Raji (cell line): Measurements from ENCODE around the gene HOXB3.

Experiments
- POLR2A ChIP-seq: IDR thresholded peaks from 2 replicates; pipeline ENCODE4 v1.6.1; 2011; ENCODE audit warnings: low read depth, low read length, control low read depth; ENCODE audit not compliant: insufficient read depth

The HOXB3 gene

DNA sequence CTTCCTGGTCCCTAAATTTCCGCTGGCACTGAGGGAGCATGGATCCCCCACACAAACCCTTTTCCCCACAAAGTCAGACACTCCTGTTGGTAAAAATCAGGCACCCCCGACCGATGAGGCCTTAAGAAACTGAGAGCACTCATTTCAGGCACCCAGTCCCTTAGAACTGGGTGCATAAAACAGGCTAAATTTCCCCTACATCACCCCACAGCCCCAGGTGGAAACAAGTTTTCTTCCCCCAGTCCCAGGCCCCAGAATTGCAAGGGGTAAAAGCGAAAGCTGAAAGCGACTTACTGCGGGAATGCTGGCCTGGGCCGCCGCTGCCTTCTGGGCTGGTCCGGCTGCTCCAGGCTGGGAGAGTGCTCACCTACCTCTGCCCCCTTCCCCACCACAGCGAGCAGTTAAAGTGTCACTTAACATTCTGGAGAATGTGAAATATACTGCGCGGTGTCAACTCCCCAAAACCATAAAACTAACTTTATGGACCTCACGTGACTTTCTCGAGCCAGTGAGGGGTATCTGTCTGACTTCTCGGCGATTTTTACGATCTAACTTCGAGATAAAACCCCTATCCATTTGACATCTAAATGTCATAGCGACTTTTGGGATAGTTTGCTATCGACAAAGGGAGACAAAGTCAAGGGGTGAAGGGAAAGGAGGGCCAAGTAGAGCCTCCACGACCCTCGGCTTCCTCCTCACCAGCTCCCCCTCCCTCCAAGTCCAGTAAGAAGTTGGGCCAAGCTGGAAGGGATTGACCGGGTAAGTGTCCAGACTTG, at the start of gene HOXB3:
Gene HOXB3, minus strand, starts transcription at position 411 of the 776 bp plus-strand sequence. CDS start 37,767 bp downstream, outside the sequence.
- no peak for TF ChIP-seq POLR2A

DNA sequence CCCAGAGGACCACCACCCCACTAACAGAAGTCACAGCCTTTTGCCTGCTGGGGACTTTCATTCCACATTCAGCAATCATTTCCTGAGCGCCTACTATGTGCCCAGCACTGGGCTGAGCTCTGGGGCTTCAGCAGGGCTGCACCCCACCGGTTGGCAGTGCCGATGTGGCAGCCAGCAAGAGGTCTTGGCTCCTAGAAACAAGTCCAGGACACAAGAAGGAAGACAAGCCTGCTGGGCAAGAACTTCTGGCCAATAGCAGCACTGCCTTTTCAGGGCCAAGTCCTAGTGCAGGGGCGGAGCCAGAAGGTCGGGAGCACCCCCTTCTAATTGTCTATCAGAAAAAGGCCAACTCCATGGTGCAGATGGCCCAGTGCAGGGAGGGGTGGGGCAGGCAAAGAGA, 49.1 kb upstream of the HOXB3 start:
- no peak for TF ChIP-seq POLR2A

DNA sequence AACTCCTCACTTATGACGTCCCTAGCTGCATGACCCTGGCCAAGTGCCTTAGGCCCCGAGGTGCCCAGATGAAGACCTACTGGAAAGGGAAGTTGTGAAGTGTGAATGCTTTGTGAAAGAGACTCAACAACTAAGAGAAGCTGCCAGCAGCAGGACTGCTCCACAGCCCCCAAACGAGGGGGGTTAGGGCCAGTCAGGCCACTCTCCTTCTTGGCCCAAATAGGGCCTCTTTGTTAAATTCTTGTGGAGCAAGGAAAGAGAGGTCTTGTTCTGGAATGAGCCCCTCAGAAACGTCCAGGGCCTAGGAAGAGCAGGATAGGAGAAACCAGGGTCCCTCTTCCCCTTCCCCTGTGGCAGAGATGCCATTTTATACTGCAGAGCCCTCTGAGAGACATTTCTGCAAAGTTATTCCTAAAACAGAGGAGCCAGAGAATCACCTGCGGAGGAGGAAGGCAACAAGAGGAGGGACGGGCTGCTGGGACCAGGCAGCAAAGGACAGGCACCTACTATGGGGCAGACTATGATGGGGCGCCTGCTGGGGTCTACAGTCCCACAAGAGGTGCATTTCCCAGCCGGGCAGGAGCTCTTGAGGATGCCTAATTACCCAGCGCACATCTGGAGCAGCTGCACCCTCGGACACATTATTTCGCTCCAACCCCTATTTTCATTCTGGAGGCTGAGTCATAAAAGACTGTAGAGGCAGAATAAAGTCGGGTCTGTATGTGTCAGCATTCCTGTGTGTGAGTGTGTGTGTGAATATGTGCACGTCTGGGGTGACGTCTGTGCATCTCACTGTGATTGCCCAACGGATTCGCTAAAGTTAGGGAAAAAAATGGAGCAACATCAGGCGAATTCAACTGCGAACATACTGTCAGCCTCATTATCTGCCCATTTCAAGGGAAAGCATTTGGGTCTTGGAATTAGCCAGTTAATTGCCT, 47.6 kb upstream of the HOXB3 start:
- no peak for TF ChIP-seq POLR2A

DNA sequence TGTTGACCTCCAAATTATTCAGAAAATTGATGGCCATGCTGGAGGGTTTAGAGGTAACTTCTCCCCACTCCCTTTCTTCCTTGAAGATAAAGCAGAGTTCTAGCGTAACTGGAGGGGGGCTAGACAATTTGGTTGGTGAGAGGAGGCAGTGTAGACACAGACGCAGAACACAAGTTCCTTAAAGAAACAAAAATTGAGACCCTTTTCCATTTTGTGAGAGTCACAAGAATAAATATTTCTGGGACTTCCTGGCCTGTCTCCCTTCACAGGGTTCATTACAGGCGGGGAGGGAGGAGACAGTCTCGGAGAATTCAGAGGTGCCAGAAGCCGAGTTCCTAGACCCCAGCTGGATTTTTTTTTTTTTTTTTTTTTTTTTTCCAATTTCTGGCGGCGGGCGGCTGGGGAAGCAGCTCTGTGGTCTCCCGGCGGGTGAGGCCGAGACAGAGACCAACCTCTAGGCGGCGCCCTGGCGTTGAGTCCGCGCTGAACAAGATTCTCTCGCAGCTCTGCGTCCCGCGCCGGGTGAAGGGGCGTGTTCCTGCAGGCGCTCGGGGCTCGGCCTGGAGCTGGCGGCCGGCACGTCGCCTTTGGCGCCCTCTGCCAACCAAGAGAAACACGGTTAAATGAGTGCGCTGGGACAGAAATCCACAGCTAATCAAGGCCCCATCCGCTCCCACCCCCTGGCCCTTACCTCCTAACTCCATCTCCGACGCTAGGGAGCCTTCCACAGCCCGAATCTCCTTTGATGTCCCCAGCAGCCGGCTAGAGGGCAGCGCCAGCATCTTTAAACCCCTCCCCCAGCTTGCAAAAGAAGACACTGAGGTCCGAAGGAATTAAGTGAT, 46.4 kb upstream of the HOXB3 start:
- TF ChIP-seq POLR2A, result no peak

DNA sequence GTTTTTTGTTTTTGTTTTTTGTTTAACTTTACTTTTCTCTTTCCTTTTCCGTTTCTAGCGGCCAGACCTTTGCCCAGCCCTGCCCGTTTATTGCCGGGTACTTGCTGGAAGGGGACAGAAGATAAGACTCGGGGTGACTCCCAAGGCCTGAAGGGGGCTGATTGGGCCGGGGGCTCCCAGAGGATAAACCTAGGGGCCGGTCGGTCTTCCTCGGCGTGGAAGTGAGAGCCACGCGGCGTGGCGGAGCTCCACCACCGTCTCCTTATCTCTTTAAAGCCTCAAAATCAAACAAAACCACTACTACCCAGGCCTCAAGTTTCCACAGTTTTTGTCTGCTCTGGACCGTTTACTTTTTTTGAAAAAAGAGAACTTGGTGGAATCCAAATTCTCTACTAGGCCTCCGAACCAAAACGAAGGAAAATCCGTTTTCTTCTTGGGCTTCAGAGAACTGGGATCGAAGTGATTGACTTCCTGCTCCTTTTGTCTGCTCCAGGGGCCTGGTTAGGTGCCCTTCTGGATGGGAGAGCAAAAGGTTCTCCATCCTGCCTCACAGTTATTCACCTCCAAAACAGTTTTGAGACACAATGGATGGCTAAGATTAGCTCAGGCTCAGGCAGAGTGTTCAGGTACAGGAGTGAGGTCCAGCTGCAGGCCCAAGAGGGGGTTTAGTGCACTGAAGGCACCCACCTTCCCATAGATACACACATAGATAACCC, 44.6 kb upstream of the HOXB3 start:
- no peak for TF ChIP-seq POLR2A

DNA sequence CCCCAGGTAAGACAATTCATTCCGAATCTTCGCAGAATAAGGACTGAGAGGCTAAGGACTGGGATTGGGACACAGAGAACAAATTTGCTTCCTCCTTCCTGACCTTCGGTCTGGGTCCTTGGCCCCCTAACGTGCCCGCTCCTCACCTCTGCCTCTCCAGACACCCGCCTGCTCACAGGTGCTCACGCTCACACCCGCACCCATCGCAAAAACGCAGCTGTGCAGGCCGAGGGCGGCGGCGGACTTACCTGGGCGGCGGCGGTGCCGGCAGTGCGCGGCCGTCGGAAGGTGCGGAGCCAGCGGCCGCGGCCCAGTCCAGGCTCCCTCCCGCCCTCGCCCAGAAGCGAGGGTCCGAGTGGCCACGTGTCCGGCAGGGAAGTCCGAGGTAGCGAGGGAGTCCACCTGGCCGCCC, 43.2 kb upstream of the HOXB3 start:
- TF ChIP-seq POLR2A, result no peak

DNA sequence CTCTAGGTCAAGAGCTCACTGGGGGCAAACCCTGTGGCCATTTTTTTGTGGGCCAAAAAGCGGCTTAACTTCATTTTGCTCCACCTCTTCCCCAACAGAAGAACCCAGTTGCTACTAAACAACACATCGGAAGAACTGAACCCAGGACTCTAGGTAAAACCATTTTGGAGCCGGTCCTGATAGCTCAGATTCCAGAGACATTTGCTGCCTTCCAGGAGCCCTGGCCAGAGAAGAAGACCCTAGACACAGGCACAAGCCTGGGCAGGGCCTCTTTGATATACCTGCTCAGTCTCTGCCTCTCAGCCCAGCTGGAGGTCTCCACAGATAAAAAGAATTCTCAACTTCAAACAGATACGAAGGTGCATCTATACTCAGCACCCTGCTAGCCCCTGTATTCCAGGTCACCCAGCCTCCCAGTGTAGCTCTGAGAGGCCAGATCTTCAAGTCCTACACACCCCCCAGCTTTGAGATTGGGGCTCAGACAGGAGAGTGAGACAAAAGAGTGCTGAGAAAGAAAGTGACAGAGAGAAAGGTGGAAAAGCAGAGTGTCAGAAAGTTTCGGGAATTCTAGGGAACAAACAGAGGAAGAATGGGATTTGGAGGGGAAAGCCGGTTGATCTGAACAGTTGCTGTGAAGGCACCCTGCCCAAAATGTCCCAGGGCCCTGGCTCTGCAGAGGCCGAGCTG, 42.7 kb upstream of the HOXB3 start:
- no peak for TF ChIP-seq POLR2A

DNA sequence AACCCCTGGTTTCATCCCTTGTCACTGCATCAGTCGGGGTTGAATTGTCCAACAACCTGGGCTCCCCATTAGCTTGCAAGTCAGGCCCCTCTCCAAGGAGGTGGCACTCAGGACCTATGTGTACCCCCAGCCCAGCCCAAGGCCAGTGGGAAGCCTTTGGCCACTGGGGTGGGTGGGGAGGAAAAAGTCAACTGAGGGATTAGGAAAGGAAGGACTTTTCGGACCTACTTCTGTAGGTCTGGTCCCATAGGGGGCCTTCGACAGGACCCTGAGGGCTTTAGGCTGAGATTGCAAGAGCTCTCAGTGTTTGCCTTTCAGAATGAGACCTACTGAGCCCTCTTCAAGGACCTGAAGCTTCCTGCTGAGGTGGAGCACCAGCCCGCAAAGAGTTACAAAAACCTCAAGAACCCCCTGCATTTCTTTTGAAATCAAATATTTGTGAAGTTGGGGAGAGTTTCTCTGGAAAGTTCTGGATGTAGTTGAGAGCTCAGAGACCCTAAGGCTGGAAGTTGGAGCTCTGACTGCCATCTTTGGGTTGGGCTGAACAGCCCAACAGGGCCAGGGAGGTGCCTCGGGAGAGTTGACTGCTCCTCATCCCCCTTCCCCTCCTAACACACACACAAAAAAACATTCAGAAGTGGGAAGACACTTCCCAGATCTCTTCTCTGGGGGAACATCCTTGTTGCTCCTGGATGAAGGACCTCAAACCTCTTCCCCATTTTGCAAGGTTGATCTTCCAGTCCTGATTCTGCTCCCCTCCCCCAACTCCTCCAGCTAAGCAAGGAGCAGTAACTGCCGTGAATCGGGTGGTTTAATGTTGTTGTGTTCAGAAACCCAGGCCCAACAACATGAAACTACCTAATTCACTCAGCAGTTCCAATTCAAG, 41.9 kb upstream of the HOXB3 start:
- no peak for TF ChIP-seq POLR2A

DNA sequence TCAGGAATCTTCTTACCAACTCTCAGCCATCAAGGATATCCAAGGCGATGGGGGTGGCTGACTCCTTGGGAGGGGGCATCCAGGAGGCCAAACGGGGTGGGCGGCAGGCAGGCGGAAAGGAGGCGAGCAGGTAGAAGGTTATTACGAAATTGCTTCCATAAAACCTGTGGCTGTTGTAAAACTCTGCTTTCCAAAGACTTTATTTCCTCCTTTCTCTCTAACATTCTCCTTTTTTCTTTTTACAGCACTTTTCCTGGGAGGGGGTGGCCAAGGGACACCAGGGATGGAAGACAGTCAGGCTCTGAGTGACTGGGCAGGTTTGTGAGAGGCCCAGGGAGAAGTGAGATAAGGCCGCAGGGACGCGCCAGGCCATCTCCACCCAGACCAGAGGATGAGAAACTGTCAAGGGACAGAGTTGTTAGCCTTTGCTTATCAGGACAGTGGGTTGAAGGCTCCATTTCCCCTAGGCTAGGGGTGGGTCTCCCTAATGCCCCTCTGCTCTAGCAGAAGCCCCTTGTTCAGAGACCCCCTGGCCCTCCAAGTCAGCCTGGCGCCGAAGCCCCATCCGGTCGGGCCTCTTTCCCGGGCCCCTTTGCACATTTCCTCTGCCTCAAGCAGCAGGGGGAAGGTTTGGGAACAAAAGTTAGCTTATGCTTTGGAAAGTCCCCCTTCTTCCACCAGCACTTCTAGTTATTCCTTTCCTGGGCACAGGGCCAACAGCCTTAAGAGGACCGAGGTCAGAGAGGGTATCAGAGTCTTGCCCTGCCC, 41.1 kb upstream of the HOXB3 start:
- TF ChIP-seq POLR2A, result no peak

DNA sequence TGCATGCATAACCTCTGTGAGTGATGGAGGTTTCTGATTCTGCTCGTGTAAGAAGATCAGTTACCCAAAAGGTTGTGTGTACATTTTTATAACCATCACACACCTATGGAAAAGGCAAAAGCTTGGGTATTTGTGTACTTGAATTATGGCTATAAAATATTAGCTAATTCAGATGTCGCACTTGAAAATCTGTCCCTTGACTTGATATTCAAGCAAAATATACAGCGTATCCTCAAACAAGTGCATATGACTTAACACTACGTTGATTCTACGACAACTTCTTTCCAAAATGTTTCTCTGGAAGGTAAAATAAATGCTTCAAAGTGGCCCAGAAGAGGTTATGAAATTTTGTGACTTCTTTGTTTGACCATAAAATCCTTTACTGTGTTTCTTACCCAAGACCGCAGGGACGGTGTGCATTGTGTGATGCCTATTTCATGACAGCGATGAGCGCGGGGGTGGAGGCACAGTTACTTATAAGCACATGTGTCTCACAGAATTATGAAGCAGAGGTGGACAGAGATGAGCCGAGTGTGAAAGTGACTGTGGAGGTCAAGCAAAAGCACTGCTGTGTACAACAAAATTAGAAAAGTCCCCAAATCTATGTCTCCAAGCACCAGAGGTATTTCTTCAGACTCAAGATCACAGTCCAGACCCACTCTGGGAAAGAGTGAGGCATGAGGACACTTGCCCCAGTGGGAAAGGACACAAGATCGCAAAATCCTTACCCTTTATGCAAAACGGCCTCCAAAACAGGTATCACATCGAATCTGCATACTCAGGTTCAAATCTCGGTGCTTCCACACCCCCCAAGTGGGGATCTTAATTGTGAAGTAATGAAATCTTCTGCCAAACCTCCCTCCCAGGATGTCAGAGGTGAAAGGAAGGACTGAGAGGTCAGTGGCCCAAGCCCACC, 40.2 kb upstream of the HOXB3 start:
- TF ChIP-seq POLR2A, result no peak

DNA sequence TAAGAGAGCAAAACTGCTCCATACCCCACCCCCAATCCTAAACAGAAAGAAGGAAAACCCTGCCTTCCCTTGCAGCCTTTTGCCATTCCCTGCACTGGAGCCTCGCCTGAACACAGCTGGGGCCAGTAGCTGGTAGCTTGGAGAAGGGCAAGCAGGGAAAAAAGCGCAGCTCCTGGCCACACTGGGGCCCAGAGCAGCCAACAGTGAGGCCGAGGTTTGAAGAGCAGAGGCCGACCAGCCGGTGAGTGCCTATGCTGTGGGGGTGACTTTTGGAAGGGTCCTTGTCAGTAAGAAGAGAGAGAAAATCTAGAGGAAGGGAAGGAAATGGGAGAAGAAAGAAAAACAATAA, 39.3 kb upstream of the HOXB3 start:
- TF ChIP-seq POLR2A, result no peak
